Common myeloid progenitor, CD34-positive (primary cell): Measurements from ENCODE around the gene ATP6V1D.
"Not testable (repeated sequence)": the region's sequence is repeated elsewhere in the genome, so short reads cannot be mapped to it uniquely, and the experiment has no call there.

Source experiments
- CTCF ChIA-PET: fragments of 350-600 bp; sonication (Branson Sonifier 250); formaldehyde crosslinking; loops from one replicate; lab custom pipeline; 2021; ENCODE audit warnings: antibody characterized with exemption; lab: Charles Lee
- POLR2A ChIA-PET: fragments of 350-600 bp; sonication (Branson Sonifier 250); formaldehyde crosslinking; loops from one replicate; lab custom pipeline; 2021; ENCODE audit warnings: antibody characterized with exemption; lab: Charles Lee
- DNase-seq, 3 donors: peaks; one replicate each; pipeline versions ENCODE4 v3.0.0 to v3.0.0-alpha.2; 2013
- H3K27ac ChIP-seq, 2 experiments: 1 replicate in 1 of 2; 2 replicates in 1 of 2; pipeline ENCODE4 v1.7.0; 2013; ENCODE audit warnings: inconsistent platforms in 2 of 2, low read length in 2 of 2, mild to moderate bottlenecking in 2 of 2, low read depth in 1 of 2, moderate library complexity in 1 of 2; ENCODE audit not compliant: severe bottlenecking in 2 of 2, insufficient read depth in 1 of 2, poor library complexity in 1 of 2
- H3K27me3 ChIP-seq, 5 experiments: replicated peaks in 2 of 5; 1 replicate in 3 of 5; 2 replicates in 2 of 5; pipeline versions ENCODE4 v1.6.1 to v1.7.0; 2013; ENCODE audit warnings: low read length in 4 of 5, mild to moderate bottlenecking in 2 of 5, moderate library complexity in 2 of 5, inconsistent platforms in 1 of 5; ENCODE audit not compliant: insufficient read depth in 5 of 5, control insufficient read depth in 4 of 5
- H3K36me3 ChIP-seq, 4 experiments: 1 replicate in 2 of 4; 2 replicates in 2 of 4; pipeline versions ENCODE4 v1.6.1 to v1.7.0; 2013; ENCODE audit warnings: low read length in 3 of 4, control low read depth in 1 of 4, mild to moderate bottlenecking in 1 of 4; ENCODE audit not compliant: control insufficient read depth in 4 of 4, insufficient read depth in 4 of 4
- H3K4me1 ChIP-seq, 4 experiments: 1 replicate in 3 of 4; 2 replicates in 1 of 4; pipeline versions ENCODE4 v1.6.1 to v1.7.1; 2013; ENCODE audit warnings: low read length in 3 of 4, mild to moderate bottlenecking in 3 of 4, control low read depth in 1 of 4, inconsistent platforms in 1 of 4, moderate library complexity in 1 of 4; ENCODE audit not compliant: control insufficient read depth in 4 of 4, insufficient read depth in 4 of 4; ENCODE audit errors: control extremely low read depth in 1 of 4
- H3K4me3 ChIP-seq, 7 experiments: 1 replicate in 4 of 7; 2 replicates in 3 of 7; pipeline versions ENCODE4 v1.5.1 to v1.7.0; 2013; ENCODE audit warnings: mild to moderate bottlenecking in 7 of 7, low read length in 6 of 7, moderate library complexity in 6 of 7, inconsistent platforms in 2 of 7, low read depth in 2 of 7, control low read depth in 1 of 7; ENCODE audit not compliant: insufficient read depth in 4 of 7, control insufficient read depth in 1 of 7; ENCODE audit errors: extremely low read depth in 1 of 7
- H3K9me3 ChIP-seq, 5 experiments: 1 replicate in 4 of 5; 2 replicates in 1 of 5; pipeline versions ENCODE4 v1.6.1 to v1.7.1; 2013; ENCODE audit warnings: low read length in 4 of 5, mild to moderate bottlenecking in 2 of 5, inconsistent platforms in 1 of 5, low read depth in 1 of 5, moderate library complexity in 1 of 5; ENCODE audit not compliant: control insufficient read depth in 4 of 5, insufficient read depth in 2 of 5; ENCODE audit errors: control extremely low read depth in 1 of 5
- WGBS: methylation state at CpG from one replicate; pipeline ENCODE4 v1.1.5; 2013; ENCODE audit not compliant: insufficient coverage; 5-methylcytosine and 5-hydroxymethylcytosine counted together

Gene ATP6V1D

DNA sequence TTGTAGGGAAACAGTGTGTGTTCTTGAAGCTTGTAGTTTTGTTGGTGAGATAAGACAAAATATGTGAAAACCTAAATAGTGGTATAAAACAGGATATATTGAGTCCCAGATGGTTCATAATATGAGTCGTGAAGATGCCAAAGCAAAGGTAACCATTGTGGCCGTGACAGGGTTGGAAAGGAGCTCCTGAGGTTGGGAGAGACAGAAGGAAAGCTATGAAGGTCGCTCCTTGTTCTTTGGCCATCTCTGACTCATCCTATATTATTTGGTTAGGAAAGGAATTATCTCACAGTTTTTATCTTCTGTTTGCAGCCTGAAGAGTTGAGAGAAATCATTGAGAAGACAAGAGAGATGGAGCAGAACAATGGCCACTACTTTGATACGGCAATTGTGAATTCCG is 27.1 kb downstream of the ATP6V1D start:
- no peaks in the 10 kb centered on the region for H3K27me3 ChIP-seq
- H3K27ac ChIP-seq: no peak overlapping the region
- 100% methylated on average over 5 of the region's 5 CpGs for WGBS
- POLR2A ChIA-PET: interaction anchor here (0.6 kb wide), 1 partner anchor 430 kb away, joined by 3 read pairs; no protein-coding TSS in a partner anchor
- no peak overlapping the region for H3K4me3 ChIP-seq
- no peaks in the 10 kb centered on the region for H3K4me1 ChIP-seq
- no peak for DNase-seq
- no peaks in the 10 kb centered on the region for H3K9me3 ChIP-seq
- CTCF ChIA-PET: interaction anchor here (1.4 to 2.5 kb wide), 3 partner anchors 18 to 47 kb away, joined by 4 to 7 read pairs (median 4); partner anchors contain the start of gene ATP6V1D
- peaks cover 13 to 50% (median 39%) of the 10 kb centered on the region in 4 experiments for H3K36me3 ChIP-seq

- DNase-seq: no peak
- POLR2A ChIA-PET: no interaction called here
- Histone ChIP-seq H3K4me1 (no peaks in the 10 kb centered on the region), H3K27me3 (no peaks in the 10 kb centered on the region), H3K36me3 (peaks cover 13 to 45% (median 36%) of the 10 kb centered on the region in 4 experiments), H3K27ac (no peak overlapping the region), H3K4me3 (no peak overlapping the region), H3K9me3 (no peaks in the 10 kb centered on the region)
- CTCF ChIA-PET: interaction anchor here (1.1 to 2.5 kb wide), 2 partner anchors 12 to 27 kb away, joined by 3 to 7 read pairs; partner anchors contain the start of gene ATP6V1D
- 96% methylated on average over 4 of the region's 5 CpGs for WGBS
Measured at GRCh38 chr14:67331368-67332125, 28.1 kb downstream of the ATP6V1D start.

- WGBS: no CpG with 5 or more reads among the region's 4 CpGs
- not testable (repeated sequence) for DNase-seq
Measured at GRCh38 chr14:67329666-67330065, 29.9 kb downstream of the ATP6V1D start.

GRCh38 chr14:67319142-67319541 is 40.5 kb downstream of the ATP6V1D start:
- CTCF ChIA-PET: interaction anchor here (1.0 to 1.1 kb wide), 2 partner anchors 12 to 44 kb away, joined by 3 read pairs; no protein-coding TSS in a partner anchor
- POLR2A ChIA-PET: interaction anchor here (0.6 kb wide), 2 partner anchors 13 to 37 kb away, joined by 4 read pairs; no protein-coding TSS in a partner anchor

More at GRCh38 chr14:67329666-67330065, 29.9 kb downstream of the ATP6V1D start:
- H3K27me3 ChIP-seq, H3K27ac ChIP-seq, H3K9me3 ChIP-seq, POLR2A ChIA-PET, H3K4me3 ChIP-seq, H3K4me1 ChIP-seq, CTCF ChIA-PET: not testable (repeated sequence)
- H3K36me3 ChIP-seq: peaks cover 10 to 38% (median 25%) of the 10 kb centered on the region in 4 experiments

GRCh38 chr14:67317822-67318221 is 41.8 kb downstream of the ATP6V1D start:
- H3K27ac ChIP-seq: no peak overlapping the region
- H3K27me3 ChIP-seq: no peaks in the 10 kb centered on the region
- no peak for DNase-seq
- ChIA-PET POLR2A (no interaction called here), CTCF (no interaction called here)
- H3K4me1 ChIP-seq: no peaks in the 10 kb centered on the region
- peaks cover 9 to 17% (median 14%) of the 10 kb centered on the region in 4 experiments for H3K36me3 ChIP-seq
- no CpG with 5 or more reads among the region's 1 CpG for WGBS
- H3K9me3 ChIP-seq: no peaks in the 10 kb centered on the region
- no peak overlapping the region for H3K4me3 ChIP-seq

More at GRCh38 chr14:67319142-67319541, 40.5 kb downstream of the ATP6V1D start:
- peaks cover 9 to 19% (median 12%) of the 10 kb centered on the region in 4 experiments for H3K36me3 ChIP-seq
- no peaks in the 10 kb centered on the region for H3K27me3 ChIP-seq
- no peak overlapping the region for H3K4me3 ChIP-seq
- H3K9me3 ChIP-seq: no peaks in the 10 kb centered on the region
- DNase-seq: no peak
- no peak overlapping the region for H3K27ac ChIP-seq
- no peaks in the 10 kb centered on the region for H3K4me1 ChIP-seq

GRCh38 chr14:67313153-67313552 is 46.5 kb downstream of the ATP6V1D start:
- no peak overlapping the region for H3K27ac ChIP-seq
- H3K4me1 ChIP-seq: no peaks in the 10 kb centered on the region
- no CpG with 5 or more reads among the region's 1 CpG for WGBS
- peaks cover 3 to 12% (median 9%) of the 10 kb centered on the region in 4 experiments for H3K36me3 ChIP-seq
- H3K9me3 ChIP-seq: no peaks in the 10 kb centered on the region
- no peaks in the 10 kb centered on the region for H3K27me3 ChIP-seq
- no peak for DNase-seq
- CTCF ChIA-PET: no interaction called here
- POLR2A ChIA-PET: no interaction called here
- H3K4me3 ChIP-seq: no peak overlapping the region

GRCh38 chr14:67311868-67312267 is 47.7 kb downstream of the ATP6V1D start:
- 100% methylated on average over 1 of the region's 2 CpGs for WGBS
- POLR2A ChIA-PET: no interaction called here
- CTCF ChIA-PET: no interaction called here

More at GRCh38 chr14:67311868-67312267, 47.7 kb downstream of the ATP6V1D start:
- no peak for DNase-seq
- Histone ChIP-seq H3K36me3 (peaks cover 3 to 12% (median 9%) of the 10 kb centered on the region in 4 experiments), H3K4me3 (no peak overlapping the region), H3K27ac (no peak overlapping the region), H3K4me1 (no peaks in the 10 kb centered on the region), H3K27me3 (no peaks in the 10 kb centered on the region), H3K9me3 (no peaks in the 10 kb centered on the region)
